Measurements from ENCODE around the gene ABCG1. TPM values are rescaled to one million over a fixed set of nuclear protein-coding genes. Genes with fewer than 3 reads are reported as not detected.

ABCG1 gene
- total and polyA plus RNA-seq, 8 donors: 3.1 to 65.9 (median 15.6) TPM

GRCh38 chr21:42336054-42336453, 117.1 kb downstream of the ABCG1 start:
- Histone ChIP-seq H3K27ac (no peak overlapping the region), H3K4me3 (no peak overlapping the region), H3K27me3 (peaks cover 0 to 36% (median 0%) of the 10 kb centered on the region in 3 donors), H3K36me3 (no peaks in the 10 kb centered on the region), H3K4me1 (peaks cover 4 to 18% (median 17%) of the 10 kb centered on the region in 4 donors), H3K9me3 (peaks cover 0 to 9% (median 4%) of the 10 kb centered on the region in 4 donors)
- WGBS, 5 donors: 35 to 50% (median 37%) methylated on average over 10 of the region's 10 CpGs
- TF ChIP-seq EP300 (IDR thresholded peaks at IDR 0.05) (no peak), CTCF (IDR thresholded peaks at IDR 0.05) (no peak), POLR2AphosphoS5 (IDR thresholded peaks at IDR 0.05) (no peak), POLR2A (IDR thresholded peaks at IDR 0.05) (no peak)
- DNase-seq: peak in 1 of 2 donors; percentile 45
- intact Hi-C loops (cut with DNase I; ENCODE audit: low total_unique reads): no loop called here

GRCh38 chr21:42337276-42337675, 118.3 kb downstream of the ABCG1 start:
- peaks cover 0 to 33% (median 0%) of the 10 kb centered on the region in 3 donors for H3K27me3 ChIP-seq
- peaks cover 4 to 18% (median 14%) of the 10 kb centered on the region in 4 donors for H3K4me1 ChIP-seq
- H3K36me3 ChIP-seq: no peaks in the 10 kb centered on the region
- no peak for DNase-seq
- no peak overlapping the region for H3K27ac ChIP-seq
- no peak overlapping the region for H3K4me3 ChIP-seq
- peaks cover 0 to under 1% (median 0%) of the 10 kb centered on the region in 4 donors for H3K9me3 ChIP-seq
- intact Hi-C loops (cut with DNase I; ENCODE audit: low total_unique reads): no loop called here
- 73 to 88% (median 75%) methylated on average over 4 of the region's 4 CpGs for WGBS, 5 donors
- TF ChIP-seq POLR2A (IDR thresholded peaks at IDR 0.05) (no peak), POLR2AphosphoS5 (IDR thresholded peaks at IDR 0.05) (no peak), CTCF (IDR thresholded peaks at IDR 0.05) (no peak), EP300 (IDR thresholded peaks at IDR 0.05) (no peak)

- Histone ChIP-seq H3K4me3 (no peak overlapping the region), H3K27me3 (peaks cover 0 to 25% (median 0%) of the 10 kb centered on the region in 3 donors), H3K4me1 (peaks cover 4 to 18% (median 14%) of the 10 kb centered on the region in 4 donors), H3K27ac (peak overlapping the region in 3 of 5 donors; percentile 16 to 78 (median 42)), H3K9me3 (no peaks in the 10 kb centered on the region), H3K36me3 (no peaks in the 10 kb centered on the region)
- DNase-seq: peak; percentile 90 to 95
- no peak for TF ChIP-seq POLR2A (IDR thresholded peaks at IDR 0.05)
- peak in 2 of 3 donors; percentile 50 to 73 for TF ChIP-seq POLR2AphosphoS5 (IDR thresholded peaks at IDR 0.05)
- peak in 5 of 7 experiments; percentile 52 to 77 (median 73) for TF ChIP-seq CTCF (IDR thresholded peaks at IDR 0.05)
- no peak for TF ChIP-seq EP300 (IDR thresholded peaks at IDR 0.05)
- intact Hi-C loops (cut with DNase I; ENCODE audit: low total_unique reads): no loop called here
- 18 to 32% (median 28%) methylated on average over 22 to 23 of the region's 23 CpGs for WGBS, 5 donors
Observed at GRCh38 chr21:42337830-42338728, 119.1 kb downstream of the ABCG1 start.

- Histone ChIP-seq H3K27me3 (peaks cover 0 to 18% (median 0%) of the 10 kb centered on the region in 3 donors), H3K27ac (peak overlapping the region in 1 of 5 donors; percentile 78), H3K4me1 (peaks cover 4 to 18% (median 14%) of the 10 kb centered on the region in 4 donors), H3K4me3 (no peak overlapping the region), H3K36me3 (no peaks in the 10 kb centered on the region), H3K9me3 (no peaks in the 10 kb centered on the region)
- intact Hi-C loops (cut with DNase I; ENCODE audit: low total_unique reads): no loop called here
- DNase-seq: no peak
- no peak for TF ChIP-seq CTCF (IDR thresholded peaks at IDR 0.05)
- TF ChIP-seq EP300 (IDR thresholded peaks at IDR 0.05): no peak
- no peak for TF ChIP-seq POLR2A (IDR thresholded peaks at IDR 0.05)
- TF ChIP-seq POLR2AphosphoS5 (IDR thresholded peaks at IDR 0.05): no peak
- WGBS, 5 donors: 86 to 93% (median 91%) methylated on average over 15 to 17 of the region's 17 CpGs
Observed at GRCh38 chr21:42338729-42339715, 120.1 kb downstream of the ABCG1 start.

All from stomach (tissue), 9 donors.